ENCODE results near the gene PRELID1.
"Not testable (repeated sequence)": the region's sequence is repeated elsewhere in the genome, so short reads cannot be mapped to it uniquely, and the experiment has no call there.

The PRELID1 gene

DNA sequence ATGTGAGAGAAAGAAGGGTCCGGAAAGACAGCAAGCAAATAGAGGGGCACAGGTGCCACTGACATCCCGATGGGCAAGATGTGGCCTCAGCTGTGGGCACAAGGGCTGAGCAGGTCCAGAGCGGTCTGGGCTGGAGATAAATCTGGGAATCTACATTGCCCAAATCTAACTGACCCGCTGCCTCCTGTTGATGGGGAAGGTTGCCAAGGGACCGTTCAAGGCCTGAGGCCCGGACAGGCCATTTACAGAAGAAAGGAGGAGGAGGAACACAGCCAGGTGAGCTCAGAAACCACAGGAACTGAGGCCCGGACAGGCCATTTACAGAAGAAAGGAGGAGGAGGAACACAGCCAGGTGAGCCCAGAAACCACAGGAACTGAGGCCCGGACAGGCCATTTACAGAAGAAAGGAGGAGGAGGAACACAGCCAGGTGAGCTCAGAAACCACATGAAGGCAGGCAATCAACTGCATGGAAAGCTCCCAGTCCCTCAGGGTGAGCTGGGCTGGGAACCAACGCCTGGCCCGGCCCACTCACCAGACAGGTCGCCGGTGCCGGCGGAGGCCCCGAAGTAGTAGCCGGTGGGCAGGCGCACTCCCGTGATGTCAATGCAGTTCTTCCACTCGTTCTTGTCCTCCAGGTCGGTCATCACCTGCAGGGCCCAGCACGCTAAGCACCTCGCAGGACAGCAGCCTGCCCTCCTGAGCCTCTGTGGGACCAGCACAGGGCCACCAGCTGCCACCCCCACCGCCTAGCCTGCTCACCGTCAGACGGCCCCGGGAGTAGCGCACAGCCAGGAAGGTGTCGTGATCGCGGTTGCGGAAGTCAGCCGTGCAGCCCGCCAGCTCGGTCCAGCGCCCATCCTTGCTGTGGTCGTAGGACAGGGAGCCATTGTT, 33.2 kb downstream of the PRELID1 start:
- H3K4me3 ChIP-seq (ENCODE audit: low read length) = no peak overlapping the region
- TF ChIP-seq, protein P1, sequence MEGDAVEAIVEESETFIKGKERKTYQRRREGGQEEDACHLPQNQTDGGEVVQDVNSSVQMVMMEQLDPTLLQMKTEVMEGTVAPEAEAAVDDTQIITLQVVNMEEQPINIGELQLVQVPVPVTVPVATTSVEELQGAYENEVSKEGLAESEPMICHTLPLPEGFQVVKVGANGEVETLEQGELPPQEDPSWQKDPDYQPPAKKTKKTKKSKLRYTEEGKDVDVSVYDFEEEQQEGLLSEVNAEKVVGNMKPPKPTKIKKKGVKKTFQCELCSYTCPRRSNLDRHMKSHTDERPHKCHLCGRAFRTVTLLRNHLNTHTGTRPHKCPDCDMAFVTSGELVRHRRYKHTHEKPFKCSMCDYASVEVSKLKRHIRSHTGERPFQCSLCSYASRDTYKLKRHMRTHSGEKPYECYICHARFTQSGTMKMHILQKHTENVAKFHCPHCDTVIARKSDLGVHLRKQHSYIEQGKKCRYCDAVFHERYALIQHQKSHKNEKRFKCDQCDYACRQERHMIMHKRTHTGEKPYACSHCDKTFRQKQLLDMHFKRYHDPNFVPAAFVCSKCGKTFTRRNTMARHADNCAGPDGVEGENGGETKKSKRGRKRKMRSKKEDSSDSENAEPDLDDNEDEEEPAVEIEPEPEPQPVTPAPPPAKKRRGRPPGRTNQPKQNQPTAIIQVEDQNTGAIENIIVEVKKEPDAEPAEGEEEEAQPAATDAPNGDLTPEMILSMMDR (conservative IDR thresholded peaks at IDR 0.05; ENCODE audit: low read length) = no peak
- DNase-seq (ENCODE audit: low read depth) = no peak

- H3K4me3 ChIP-seq (ENCODE audit: low read length) = no peak overlapping the region
- TF ChIP-seq, protein P1 (conservative IDR thresholded peaks at IDR 0.05; ENCODE audit: low read length) = no peak
- DNase-seq (ENCODE audit: low read depth) = no peak
Measured at GRCh38 chr5:177338251-177339106, 34.9 kb downstream of the PRELID1 start.

- H3K4me3 ChIP-seq (ENCODE audit: low read length) = no peak overlapping the region
- TF ChIP-seq, protein P1 (conservative IDR thresholded peaks at IDR 0.05; ENCODE audit: low read length) = no peak
- no peak for DNase-seq (ENCODE audit: low read depth)
Measured at GRCh38 chr5:177339107-177339638, 35.6 kb downstream of the PRELID1 start.

DNA sequence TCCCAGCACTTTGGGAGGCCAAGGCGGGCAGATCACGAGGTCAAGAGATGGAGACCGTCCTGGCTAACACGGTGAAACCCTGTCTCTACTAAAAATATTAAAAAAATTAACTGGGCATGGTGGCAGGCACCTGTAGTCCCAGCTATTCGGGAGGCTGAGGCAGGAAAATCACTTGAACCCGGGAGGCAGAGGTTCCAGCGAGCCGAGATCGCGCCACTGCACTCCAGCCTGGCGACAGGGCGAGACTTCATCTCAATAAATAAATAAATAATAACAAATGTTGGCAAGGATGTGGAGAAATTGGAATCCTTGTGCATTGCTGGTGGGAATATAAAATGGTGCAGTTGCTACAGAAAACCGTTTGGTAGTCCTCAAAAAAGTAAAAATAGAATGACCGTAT, 39.4 kb downstream of the PRELID1 start:
- DNase-seq (ENCODE audit: low read depth) = not testable (repeated sequence)

DNA sequence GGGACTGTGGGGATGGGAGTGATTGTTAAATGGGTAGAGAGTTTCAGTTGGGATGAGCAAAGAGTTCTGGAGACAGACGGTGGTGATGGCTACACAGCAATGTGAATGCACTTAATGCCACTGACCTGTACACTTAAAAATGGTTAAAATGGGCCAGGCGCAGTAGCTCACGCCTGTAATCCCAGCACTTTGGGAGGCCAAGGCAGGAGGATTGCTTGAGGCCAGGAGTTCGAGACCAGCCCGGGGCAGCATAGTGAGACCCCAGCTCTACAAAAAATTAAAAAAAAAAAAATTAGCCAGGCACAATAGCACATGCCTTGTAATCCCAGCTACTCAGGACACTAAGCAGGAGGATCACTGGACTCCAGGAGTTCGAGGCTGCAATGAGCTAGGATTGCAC, 40.2 kb downstream of the PRELID1 start:
- TF ChIP-seq, protein P1 (conservative IDR thresholded peaks at IDR 0.05; ENCODE audit: low read length) = no peak
- no peak overlapping the region for H3K4me3 ChIP-seq (ENCODE audit: low read length)
- no peak for DNase-seq (ENCODE audit: low read depth)

More for the DNA sequence above, 39.4 kb downstream of the PRELID1 start:
- not testable (repeated sequence) for H3K4me3 ChIP-seq (ENCODE audit: low read length)

DNA sequence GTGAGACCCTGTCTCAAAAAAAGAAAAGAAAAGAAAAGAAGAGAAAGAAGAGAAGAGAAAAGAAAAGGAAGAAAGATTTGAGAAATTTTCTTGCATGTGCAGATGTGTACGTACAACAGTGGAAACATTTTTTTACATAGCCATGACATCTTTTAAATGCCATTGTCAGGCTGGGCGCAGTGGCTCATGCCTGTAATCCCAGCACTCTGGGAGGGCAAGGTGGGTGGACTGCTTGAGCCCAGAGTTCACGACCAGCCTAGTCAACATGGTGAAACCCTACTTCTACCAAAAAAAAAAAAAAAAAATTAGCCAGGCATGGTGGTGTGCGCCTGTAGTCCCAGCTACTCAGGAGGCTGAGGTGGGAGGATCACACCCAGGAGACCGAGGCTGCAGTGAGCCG, 41.3 kb downstream of the PRELID1 start:
- DNase-seq (ENCODE audit: low read depth) = no peak
- no peak overlapping the region for H3K4me3 ChIP-seq (ENCODE audit: low read length)
- TF ChIP-seq, protein P1 (conservative IDR thresholded peaks at IDR 0.05; ENCODE audit: low read length) = no peak

GRCh38 chr5:177346820-177347219, 43.2 kb downstream of the PRELID1 start:
- no peak for DNase-seq (ENCODE audit: low read depth)
- H3K4me3 ChIP-seq (ENCODE audit: low read length) = no peak overlapping the region

More at GRCh38 chr5:177346820-177347219, 43.2 kb downstream of the PRELID1 start:
- TF ChIP-seq, protein P1 (conservative IDR thresholded peaks at IDR 0.05; ENCODE audit: low read length) = no peak
